ENCODE measurements around the gene MCF2L.

MCF2L gene

DNA sequence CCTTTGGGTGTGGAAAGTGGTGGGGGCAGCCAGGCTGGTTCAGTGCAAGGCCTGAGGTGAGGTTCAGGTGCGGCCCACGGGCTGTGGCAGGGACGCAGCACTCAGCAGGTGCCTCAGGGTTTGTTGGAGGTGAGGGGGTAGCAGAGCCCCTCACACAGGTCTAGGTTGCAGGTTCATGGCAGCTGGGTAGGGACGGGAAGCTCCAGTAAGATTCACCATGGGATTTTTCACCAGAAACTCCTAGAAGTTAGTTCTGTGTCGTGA is 14.0 kb downstream of the MCF2L start:
- DNase-seq: no peak

DNA sequence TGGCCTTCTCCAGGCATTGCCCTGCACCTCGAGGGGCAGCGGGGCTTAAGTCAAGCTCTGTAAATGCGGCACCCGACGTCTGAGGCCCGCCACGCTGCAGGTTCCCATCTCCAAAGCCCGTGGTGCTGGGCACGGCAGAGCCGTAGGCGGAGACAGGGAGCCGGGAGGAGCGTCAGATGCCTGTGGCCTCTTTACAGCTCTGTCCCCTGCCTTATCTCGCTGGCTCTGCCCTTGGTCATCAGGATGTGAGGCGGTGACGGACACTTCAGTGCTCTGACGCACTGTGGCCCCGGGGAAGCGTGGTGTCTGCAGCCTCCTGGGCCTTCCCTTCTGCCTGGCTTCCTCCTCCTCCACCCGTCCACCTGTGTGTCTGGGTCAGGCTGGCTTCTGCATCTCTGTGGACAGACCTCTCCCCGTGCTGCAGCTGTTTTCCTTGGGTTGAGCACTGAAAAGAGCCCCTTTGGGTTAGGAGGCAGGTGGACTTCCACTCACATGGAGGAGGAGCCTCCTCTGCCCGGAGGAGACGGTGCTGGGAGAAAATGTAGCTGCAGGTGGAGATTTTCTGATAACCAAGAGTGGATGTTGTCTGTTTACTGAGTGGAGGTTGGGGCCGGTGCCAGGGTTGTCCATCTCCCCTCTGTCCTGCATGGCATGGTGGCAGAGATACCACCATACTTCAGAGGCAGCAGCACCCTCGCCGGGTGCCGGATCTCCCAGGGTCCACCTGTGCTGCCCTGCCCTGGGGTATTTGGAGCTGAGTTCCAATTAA is 14.6 kb downstream of the MCF2L start:
- DNase-seq: no peak

DNA sequence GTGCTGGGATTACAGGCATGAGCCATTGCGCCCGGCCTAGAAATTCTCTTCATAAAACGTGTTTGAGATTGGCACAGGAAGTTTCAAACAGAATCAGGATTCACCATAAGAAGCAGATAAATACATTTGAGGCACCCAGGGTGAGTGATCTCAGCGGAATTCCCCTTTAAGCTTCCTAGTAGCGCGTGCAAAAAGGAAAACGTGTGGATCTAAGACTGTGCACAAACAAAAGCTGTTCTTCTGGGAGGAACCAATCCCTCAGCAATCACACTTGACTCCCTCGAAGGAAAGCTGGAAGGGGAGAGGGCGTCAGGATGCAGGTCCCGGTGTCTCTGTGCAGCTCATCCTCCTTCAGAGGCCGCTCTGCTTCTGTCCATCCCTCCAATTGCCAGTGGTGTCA is 15.5 kb downstream of the MCF2L start:
- DNase-seq: no peak

GRCh38 chr13:112984954-112985802 is 16.2 kb downstream of the MCF2L start:
- no peak for DNase-seq

DNA sequence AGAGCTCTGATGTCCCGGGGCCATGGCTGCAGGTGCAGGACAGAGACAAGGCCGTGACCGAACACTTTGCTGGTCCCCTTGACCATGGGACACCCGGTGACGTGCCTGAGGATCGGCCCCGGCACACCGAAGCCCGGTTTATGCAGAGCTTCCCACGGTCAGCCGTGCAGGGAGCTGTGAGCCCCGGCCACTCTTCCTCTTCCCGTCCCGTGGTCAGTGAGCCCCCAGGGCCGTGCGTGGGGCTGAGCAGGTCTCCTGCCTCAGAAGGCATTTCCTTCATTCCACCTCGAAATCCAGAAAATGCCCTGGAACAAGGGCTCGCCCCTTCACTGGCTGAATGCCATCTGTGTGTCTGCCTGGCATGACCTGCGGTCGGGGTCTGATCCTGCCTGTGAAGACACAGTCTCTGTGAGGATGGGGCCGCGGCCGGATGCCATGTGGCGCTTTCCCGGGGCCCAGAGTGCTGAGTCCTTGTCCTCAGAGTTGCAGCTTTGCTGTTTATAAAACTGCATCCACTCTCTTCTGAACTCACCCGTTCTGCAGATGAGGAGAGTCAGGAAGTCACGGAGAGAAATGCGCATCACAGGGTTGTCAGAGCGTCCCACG is 16.9 kb downstream of the MCF2L start:
- no peak for DNase-seq

DNA sequence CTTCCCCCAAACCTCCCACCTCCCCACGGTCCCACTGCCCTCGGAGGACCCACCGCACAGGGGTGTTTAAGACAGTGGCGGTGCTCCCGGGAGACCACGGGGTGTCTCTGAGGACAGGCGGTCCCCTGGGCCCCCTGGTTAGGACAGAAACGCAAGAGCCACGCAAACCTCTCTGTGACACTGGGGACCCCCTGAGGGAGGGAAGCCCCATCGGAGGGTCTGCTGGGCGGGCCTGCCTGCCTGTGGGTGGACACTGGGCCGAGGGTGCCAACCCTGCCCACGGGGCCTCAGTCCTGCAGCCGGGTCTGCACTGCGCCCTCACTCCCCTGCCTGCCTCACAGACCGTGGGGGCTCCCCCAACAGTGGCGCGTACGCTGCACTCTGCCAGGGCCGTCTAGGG is 17.5 kb downstream of the MCF2L start:
- no peak for DNase-seq

DNA sequence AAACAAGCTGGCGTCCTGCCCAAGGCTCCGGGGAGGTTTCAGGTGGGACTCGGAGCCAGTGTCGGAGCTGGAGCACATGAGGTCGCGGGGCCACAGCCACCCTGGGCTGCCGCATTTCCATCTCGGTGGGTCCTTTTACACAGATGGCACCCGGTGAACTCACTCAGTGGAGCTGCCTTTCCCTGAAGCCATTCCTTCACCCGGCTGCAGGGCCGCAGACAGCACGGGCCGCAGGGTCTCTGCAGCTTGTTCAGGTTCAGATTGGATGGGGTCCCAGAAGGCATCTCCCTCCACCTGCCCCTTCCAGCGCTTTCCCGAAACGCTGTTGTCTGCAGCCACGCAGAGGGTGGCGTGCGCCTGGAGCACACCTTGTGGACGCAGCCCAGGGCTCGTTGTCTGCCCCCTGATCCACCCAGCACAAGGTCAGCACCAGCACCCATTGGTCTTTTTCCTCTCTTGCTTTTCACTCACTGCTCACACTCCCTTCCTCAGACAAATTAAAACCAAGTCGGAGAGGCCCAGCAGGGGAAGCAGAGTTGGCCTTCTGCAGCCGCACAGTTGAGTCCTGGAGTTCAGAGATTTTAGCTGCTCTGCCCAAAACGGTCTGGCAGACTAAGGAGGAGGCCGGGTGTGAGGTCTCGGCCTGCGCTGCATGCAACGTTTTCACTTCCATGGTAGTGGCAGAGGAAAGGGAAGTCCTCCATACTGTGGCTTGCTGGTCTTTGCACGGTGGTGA is 18.1 kb downstream of the MCF2L start:
- DNase-seq: peak; percentile 72

DNA sequence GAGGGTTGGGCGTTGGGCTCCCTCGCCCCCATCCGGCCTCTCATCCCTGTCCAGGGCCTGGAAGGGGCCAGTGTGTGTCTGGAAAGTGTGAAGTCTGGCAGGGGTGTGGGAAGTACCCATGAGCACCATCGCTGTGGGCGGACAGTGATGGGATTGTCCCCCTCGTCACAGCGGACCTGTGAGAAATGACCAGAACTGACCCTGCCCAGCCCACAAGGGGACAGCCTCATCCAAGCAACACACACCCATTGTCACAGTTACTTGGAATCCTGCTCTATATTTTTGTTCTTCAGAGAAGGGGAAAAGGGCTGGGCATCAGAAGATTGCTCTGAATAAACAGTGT is 18.6 kb downstream of the MCF2L start:
- DNase-seq: no peak

GRCh38 chr13:112990783-112991182 is 21.8 kb downstream of the MCF2L start:
- no peak for DNase-seq

DNA sequence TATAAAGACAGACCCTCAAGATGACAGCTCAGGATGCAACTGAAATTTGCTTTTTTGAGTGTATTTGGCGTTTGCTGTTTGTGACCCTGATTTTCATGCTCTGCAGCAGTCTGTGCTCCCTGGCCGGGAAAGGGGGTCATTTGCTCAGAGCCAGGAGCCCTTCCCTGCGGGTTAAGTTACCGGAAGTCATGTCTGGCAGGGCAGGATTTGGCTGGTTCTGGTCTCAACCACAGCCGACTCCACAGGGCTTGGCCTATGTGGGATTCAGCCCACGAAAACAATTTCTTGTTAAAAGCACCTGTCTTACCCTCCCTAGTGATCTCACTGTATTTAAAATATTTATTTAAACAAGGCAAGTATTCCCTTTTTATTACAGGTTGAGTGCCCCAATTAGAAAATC is 22.6 kb downstream of the MCF2L start:
- no peak for DNase-seq

DNA sequence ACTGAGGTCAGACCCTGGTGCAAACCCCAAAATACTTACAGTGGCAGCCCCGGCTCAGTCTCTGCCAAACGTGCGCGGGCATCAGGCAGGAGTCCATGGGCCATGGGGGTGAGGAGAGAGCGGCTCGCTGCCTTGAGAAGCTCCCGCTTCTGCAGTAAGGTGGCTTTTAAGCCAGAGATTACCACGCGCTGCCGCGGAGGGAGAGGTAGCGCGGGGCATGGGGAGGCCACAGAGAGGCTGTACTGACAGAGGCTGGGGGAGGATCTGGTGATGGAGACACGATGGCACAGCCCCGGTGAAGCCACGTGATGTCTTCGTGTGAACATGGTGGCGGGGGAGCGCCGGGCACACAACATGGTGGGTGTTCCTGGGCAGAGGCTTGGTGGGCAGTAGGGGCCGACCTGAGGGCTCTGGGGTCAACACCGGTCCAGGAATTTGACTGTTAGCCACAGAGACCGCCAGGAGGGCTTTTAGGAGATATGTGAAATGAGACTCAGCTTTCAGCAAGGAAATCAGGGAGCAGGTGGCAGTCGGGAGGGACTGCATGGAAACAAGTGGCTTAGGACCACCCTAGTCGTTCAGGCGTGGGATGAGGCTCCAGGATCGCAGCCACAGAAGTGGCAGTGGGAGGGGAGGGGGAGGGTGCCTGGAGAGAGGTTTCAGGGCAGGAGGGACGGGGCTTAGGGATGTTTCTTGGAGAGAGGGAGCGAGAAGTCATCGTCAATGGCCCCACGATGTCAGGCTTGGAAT is 24.1 kb downstream of the MCF2L start:
- DNase-seq: no peak

DNA sequence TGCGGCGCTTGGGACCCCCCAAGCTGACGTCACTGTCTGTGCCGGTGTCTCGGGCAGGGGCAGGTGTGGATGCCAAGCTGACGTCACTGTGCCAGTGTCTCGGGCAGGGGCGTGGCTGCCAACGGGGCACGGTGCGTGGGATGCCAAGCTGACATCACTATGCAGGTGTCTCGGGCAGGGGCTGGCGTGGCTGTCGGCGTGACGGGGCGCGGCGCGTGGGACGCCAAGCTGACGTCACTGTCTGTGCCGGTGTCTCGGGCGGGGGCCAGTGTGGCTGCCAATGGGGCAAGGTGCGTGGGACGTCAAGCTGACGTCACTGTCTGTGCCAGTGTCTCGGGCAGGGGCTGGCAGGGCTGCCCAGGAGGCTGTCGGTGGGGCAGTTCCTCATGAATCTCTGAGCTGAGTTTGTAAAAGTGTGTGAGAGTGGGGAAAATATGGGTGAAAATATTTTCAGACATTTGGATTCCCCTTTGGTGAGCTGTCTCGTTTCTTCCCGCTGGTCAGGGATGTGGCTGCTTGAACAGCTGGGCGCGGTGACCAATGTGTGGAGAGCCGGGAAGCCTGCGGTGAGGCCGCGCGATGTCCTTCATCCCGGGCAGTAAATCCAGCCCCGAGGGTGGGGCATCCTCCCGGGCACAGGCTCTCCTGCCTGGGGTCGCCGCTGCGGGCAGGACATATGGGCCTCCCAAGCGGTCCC is 25.2 kb downstream of the MCF2L start:
- DNase-seq: no peak

DNA sequence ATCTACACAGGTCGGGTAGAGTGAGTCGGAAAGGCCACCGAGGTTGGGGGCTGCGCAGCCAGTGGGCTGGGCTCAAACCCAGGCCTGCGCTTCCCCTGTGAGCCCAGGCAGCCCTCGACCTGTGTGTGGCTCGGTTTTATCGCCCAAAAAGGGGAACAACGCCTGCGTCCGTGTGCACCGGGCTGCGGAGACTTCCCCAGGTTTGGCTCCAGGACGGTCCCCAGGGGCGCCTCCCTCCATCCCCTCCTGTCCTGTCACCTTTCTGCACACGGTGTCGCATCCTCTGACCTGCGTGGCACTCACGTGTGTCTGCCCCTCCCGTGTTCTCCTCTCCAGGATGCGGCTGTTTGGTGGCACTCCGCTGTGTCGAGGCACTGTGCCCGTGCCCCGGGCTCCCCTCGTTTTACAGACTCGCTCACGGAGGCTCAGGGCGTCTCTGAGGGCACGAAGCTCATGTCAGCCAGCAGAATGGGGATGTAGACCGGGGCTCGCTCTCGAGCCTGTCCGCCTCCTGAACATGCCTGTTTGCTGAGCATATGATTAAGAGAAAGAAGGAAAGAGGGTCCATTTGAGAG is 25.9 kb downstream of the MCF2L start:
- DNase-seq: no peak

DNA sequence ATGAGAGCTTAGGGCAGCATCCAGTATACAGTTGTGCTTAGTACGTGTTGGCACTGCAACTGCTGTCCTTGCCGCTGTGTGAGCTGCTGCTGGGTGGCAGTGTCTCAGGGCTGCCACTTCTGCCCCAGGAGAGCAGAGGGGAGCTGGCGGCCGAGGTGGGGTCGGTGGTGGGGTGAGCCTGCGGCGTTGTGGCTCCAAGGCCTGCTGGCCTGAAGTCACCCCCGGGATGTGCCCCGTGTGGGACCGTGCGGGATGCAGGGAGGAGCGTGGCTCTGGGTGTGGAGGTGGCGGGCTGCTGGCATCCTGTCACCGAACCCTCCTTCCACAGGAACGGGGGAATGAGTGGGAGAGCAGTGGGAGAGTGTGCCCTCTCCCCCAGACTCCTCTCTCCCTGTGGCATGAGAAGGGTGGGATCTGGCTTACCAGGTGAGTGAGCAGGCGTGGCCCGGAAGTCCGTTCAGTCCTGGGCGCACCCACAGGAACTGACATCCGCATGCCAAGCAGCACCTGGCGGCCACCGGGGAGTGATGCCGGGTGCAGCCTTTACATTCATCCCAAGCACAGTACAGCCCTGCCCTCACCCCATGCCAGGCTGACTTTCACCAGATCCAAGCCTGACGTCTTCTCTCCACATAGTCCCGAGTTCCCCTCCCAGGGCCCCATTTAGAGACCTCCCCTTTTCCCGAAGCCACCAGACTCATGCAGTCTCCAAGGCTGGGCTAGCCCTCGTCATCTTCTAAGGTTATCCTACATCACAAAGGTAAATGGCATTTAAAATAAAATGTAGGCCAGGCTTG is 26.6 kb downstream of the MCF2L start:
- DNase-seq: no peak

GRCh38 chr13:112996671-112997091 is 27.7 kb downstream of the MCF2L start:
- no peak for DNase-seq

DNA sequence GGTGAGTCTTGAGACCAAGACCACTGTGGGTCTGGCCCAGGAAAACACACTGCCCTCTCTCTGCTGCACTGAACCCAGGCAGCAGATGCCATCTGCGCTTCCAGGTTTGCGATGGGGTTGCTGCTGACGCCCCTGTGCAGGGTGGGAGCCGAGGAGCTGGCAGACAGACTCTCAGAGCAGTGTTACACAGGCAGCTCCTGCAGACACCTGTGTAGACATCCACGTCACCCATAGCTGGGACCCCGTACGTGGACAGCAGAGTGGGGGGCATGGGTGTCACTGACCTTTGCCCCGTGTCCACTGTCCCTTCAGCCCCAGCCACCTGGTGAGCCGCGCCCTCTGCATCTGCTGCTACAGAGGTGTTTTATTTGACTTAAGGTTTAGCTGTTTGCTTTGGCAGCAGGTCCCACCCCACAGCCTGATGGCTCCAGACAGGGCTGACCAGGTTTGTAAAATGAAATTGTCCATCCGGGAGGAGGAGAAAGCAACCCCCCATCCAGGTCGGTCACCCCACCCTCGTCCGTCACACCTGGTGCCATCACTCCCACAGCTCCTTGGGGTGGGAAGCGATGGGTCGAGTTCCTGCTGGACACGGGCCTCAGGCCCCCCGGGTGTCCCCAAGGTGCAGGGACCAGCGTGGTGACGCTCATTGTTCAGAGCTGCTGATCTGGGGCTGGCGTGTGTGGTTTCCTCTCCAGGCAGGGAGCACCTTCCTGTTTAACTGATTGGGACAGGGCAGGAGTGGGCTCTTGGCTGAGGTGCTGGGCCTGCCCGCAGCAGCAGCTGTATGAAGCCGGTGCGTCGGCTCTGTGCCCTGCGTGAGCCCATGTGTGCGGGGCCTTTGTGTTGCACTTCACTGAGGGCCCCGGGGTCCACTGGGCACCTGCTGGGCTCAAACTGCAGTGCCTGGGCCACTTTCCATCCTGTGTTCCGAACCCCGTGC is 28.4 kb downstream of the MCF2L start:
- no peak for DNase-seq

DNA sequence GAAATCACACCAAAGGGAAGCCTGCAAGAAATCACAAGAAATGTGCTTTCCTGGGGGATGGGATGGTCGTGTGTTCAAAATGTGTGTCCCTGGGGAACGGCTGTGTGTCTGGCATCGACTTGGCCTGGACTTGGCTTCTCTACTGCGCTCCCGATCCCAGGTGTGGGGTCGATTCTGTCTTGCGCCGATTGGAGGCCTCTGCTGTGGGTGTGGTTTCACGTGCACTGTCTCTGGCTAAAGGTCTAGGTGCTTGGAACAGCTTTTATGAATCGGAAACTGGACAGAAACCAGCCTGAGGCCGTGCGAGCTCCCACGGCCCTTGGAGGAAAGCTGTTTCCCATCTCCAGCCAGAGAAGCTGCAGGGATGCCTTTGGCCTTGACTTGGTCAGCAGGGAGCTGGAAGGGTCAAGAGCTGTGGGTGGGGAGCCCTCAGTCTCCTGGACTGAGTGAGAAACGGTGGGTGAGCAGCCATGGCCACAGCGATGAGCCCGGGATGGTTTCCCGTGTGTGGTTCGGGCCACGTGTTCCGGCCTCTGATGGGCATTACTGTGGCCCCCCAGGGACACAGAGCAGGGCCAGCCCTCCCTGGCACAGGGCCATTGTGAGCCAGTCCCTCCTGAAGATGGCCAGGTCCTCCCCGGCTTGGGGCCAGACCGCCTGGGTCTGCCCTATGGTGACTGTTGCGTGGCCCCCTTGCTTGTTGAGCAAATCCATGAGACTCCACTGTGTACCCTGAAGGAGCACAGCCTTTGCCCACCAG is 29.7 kb downstream of the MCF2L start:
- DNase-seq: no peak

- DNase-seq: no peak
Measured at GRCh38 chr13:112999414-113000177, 30.6 kb downstream of the MCF2L start.
